Measurements from ENCODE around the gene IVL. TPM values are rescaled to one million over a fixed set of nuclear protein-coding genes. Genes with fewer than 3 reads are reported as not detected.

Gene IVL, protein sequence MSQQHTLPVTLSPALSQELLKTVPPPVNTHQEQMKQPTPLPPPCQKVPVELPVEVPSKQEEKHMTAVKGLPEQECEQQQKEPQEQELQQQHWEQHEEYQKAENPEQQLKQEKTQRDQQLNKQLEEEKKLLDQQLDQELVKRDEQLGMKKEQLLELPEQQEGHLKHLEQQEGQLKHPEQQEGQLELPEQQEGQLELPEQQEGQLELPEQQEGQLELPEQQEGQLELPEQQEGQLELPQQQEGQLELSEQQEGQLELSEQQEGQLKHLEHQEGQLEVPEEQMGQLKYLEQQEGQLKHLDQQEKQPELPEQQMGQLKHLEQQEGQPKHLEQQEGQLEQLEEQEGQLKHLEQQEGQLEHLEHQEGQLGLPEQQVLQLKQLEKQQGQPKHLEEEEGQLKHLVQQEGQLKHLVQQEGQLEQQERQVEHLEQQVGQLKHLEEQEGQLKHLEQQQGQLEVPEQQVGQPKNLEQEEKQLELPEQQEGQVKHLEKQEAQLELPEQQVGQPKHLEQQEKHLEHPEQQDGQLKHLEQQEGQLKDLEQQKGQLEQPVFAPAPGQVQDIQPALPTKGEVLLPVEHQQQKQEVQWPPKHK
- not detected for total RNA-seq

DNA sequence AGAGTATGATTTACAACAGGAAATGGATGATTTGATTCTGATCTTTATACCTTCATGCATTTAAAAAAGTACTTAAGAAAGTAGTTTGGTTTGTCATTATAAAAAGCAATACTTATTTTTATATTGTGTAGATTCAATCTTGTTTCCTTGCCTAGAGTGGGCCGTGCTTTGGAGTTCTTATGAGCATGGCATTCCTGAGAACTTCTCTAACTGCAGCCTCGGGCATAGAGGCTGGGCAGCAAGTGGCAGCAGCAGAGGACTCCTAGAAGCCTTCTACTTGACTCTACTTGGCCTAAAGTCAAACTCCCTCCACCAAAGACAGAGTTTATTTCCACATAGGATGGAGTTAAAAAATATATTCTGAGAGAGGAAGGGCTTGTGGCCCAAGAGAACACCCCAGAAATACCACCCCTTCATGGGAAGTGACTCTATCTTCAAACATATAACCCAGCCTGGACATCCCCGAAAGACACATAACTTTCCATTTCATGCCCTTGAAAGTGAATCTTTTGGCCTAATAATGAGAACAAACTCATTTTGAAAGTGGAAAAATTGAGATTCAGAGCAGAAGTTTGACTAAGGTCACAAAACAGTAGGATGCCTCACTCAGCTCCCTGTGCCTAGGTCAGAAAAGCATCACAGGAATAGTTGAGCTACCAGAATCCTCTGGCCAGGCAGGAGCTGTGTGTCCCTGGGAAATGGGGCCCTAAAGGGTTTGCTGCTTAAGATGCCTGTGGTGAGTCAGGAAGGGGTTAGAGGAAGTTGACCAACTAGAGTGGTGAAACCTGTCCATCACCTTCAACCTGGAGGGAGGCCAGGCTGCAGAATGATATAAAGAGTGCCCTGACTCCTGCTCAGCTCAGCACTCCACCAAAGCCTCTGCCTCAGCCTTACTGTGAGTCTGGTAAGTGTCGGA lies at the start of gene IVL:
IVL (plus strand) TSS at position 861 of the 916 bp plus-strand sequence. CDS start 1,252 bp downstream, outside the sequence.
- DNase-seq, result no peak
- Mint-ChIP-seq H3K9me3 (no peaks in the 10 kb centered on the region), H3K27ac (no peak within 1 kb of the TSS), H3K4me1 (no peaks in the 10 kb centered on the region), H3K4me3 (no peak within 1 kb of the TSS), H3K36me3 (ENCODE audit: low read depth) (no peaks in the 10 kb centered on the region), H3K27me3 (no peaks in the 10 kb centered on the region)
- ChIA-PET CTCF (no interaction called here), POLR2A (no interaction called here)

DNA sequence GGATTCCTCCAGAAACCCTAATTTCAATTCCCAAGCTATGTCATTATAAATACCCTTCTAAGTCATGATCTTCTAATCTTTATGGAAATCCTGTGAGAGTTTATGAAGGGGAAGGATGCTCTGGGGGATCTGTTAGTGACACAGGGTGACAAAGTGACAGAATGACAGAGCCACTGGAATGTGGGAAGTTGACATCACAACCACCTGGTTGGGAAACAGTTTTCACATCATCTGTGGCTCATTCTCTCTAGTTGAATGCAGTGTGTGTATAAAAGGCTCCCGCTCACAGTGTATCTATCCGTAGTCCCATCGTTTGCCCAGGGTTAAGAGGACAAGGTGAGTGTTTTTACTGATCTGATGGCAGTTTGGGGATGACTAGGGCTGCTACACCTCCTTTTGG lies 48.6 kb upstream of the IVL start, which contains the start of gene LCE7A:
LCE7A (plus strand) TSS at position 301 of the 400 bp plus-strand sequence. CDS start 702 bp downstream, outside the sequence.
- Mint-ChIP-seq H3K27ac (no peak within 1 kb of the TSS), H3K4me1 (no peaks in the 10 kb centered on the region), H3K9me3 (no peaks in the 10 kb centered on the region), H3K27me3 (peaks cover 7% of the 10 kb centered on the region), H3K36me3 (ENCODE audit: low read depth) (no peaks in the 10 kb centered on the region), H3K4me3 (no peak within 1 kb of the TSS)
- ChIA-PET CTCF (no interaction called here), POLR2A (no interaction called here)
- DNase-seq, result no peak

DNA sequence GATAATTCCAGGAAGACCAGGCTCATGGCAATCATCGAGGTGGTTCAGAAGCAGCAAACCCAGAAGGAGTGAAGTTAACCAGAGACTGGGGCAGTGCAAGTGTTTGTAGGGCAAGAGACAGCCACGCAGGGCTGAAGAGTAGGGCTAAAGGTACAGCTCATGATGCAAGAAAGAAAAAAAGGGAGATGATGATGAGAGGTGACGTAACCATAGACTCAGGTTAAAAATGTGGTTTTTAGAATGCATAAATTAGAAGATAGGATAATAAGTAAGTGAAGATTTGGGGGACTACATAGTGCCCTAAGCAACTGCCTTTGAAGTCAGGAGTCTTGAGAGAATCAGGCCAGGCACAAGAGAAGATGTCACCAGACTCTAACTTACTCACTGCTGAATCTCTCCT lies 48.2 kb upstream of the IVL start:
- Mint-ChIP-seq H3K4me1 (no peaks in the 10 kb centered on the region), H3K4me3 (no peak overlapping the region), H3K27me3 (peaks cover 7% of the 10 kb centered on the region), H3K27ac (no peak overlapping the region), H3K36me3 (ENCODE audit: low read depth) (no peaks in the 10 kb centered on the region), H3K9me3 (no peaks in the 10 kb centered on the region)
- POLR2A ChIA-PET, result no interaction called here
- no peak for DNase-seq
- CTCF ChIA-PET, result no interaction called here

DNA sequence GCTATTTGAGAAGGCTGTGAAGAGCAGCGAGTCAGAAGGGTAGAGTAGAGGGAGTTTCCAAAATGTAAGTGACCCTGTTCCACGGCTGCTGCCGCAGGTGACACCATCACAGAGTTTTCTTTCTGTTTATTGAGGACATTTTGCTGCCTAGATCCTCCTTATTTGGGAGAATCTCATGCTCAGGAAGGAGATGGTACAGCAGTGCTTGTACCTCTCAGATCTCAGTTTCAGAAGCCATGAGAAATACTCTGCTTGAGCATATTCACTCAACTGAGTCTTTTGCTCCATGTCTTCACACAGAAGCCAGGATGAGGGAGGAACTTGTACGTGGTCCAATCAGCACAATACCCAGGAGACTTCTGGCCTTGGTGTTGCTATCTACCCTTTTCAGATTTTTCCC lies 47.0 kb upstream of the IVL start:
- POLR2A ChIA-PET, result no interaction called here
- Mint-ChIP-seq H3K9me3 (no peaks in the 10 kb centered on the region), H3K27me3 (peaks cover 7% of the 10 kb centered on the region), H3K36me3 (ENCODE audit: low read depth) (no peaks in the 10 kb centered on the region), H3K27ac (no peak overlapping the region), H3K4me1 (no peaks in the 10 kb centered on the region), H3K4me3 (no peak overlapping the region)
- CTCF ChIA-PET, result no interaction called here
- no peak for DNase-seq

DNA sequence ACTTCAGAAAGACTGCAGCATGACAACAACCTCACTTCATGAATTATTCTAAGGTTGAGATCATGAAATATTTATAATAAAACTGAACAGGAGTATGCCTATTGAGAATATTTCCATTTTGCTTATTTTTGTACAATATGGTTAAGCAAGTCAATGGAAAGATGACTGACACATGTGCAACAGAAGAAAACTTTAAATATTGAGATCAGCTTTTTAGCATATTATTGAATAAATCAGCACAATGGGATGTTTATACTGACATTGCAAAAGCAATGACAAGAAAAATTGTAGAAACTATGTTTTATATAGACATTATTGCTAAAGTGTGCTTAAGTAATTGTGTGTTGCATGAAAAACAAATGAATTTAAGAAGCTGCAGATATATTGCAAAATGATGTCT lies 43.9 kb upstream of the IVL start:
- POLR2A ChIA-PET, result no interaction called here
- H3K27me3 Mint-ChIP-seq, result peaks cover 4% of the 10 kb centered on the region
- no peaks in the 10 kb centered on the region for H3K36me3 Mint-ChIP-seq (ENCODE audit: low read depth)
- CTCF ChIA-PET, result no interaction called here
- H3K4me1 Mint-ChIP-seq, result no peaks in the 10 kb centered on the region
- H3K4me3 Mint-ChIP-seq, result no peak overlapping the region
- DNase-seq, result no peak
- H3K9me3 Mint-ChIP-seq, result no peaks in the 10 kb centered on the region
- H3K27ac Mint-ChIP-seq, result no peak overlapping the region

DNA sequence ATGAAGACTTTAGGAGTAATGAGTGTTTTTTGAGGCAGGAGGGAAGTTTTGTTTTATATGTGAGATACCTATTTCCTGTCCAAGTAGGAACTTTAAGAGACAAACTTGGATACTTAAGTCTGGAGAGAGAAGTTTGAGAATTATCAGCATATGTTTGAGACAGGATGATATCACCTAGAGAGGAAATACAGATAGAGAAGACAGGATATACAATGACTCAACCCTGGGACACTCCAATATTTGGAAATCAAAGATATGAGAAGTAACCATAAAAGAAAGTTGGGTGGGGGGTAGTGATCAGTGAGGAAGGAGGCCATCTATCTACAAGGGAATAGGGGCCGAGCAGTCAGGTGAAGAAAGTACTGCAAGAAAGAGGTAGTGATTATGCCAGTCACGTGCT lies 42.0 kb upstream of the IVL start:
- H3K4me1 Mint-ChIP-seq, result no peaks in the 10 kb centered on the region
- CTCF ChIA-PET, result no interaction called here
- no peak overlapping the region for H3K4me3 Mint-ChIP-seq
- no peak for DNase-seq
- POLR2A ChIA-PET, result no interaction called here
- no peaks in the 10 kb centered on the region for H3K36me3 Mint-ChIP-seq (ENCODE audit: low read depth)
- H3K27me3 Mint-ChIP-seq, result peaks cover 4% of the 10 kb centered on the region
- H3K9me3 Mint-ChIP-seq, result no peaks in the 10 kb centered on the region
- H3K27ac Mint-ChIP-seq, result no peak overlapping the region

DNA sequence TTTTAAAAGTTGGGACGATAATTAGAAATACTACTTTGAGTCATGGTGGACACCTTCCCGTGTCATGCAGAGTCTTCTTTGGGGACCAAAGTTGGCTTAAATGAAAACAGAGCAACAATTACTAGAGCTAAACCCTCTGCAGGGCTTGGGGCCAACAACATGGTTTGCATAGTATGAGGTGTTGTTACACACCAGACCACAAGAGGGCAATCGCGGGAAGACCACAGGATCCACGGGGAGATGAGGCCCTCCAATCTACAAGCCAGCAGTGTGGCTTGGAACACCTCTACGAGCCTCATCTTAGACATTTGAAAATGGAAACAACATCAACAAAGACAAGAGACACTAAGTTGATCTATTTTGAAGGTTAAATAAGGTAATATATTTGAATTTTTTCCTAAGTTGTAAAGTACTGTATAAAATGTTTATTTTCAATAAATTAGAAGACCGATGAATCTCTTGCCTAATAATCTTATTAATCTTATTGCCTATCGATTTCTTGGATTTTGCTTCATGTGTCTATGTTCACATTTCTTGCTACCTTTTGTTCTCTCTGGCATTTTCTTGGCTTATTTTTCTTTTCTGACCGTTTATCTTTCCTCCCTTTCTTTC lies 38.4 kb upstream of the IVL start:
- H3K9me3 Mint-ChIP-seq, result no peaks in the 10 kb centered on the region
- H3K4me3 Mint-ChIP-seq, result no peak overlapping the region
- no peak overlapping the region for H3K27ac Mint-ChIP-seq
- POLR2A ChIA-PET, result no interaction called here
- peaks cover 6% of the 10 kb centered on the region for H3K27me3 Mint-ChIP-seq
- H3K36me3 Mint-ChIP-seq (ENCODE audit: low read depth), result no peaks in the 10 kb centered on the region
- no peaks in the 10 kb centered on the region for H3K4me1 Mint-ChIP-seq
- peak; percentile 69 for DNase-seq
- CTCF ChIA-PET, result no interaction called here

DNA sequence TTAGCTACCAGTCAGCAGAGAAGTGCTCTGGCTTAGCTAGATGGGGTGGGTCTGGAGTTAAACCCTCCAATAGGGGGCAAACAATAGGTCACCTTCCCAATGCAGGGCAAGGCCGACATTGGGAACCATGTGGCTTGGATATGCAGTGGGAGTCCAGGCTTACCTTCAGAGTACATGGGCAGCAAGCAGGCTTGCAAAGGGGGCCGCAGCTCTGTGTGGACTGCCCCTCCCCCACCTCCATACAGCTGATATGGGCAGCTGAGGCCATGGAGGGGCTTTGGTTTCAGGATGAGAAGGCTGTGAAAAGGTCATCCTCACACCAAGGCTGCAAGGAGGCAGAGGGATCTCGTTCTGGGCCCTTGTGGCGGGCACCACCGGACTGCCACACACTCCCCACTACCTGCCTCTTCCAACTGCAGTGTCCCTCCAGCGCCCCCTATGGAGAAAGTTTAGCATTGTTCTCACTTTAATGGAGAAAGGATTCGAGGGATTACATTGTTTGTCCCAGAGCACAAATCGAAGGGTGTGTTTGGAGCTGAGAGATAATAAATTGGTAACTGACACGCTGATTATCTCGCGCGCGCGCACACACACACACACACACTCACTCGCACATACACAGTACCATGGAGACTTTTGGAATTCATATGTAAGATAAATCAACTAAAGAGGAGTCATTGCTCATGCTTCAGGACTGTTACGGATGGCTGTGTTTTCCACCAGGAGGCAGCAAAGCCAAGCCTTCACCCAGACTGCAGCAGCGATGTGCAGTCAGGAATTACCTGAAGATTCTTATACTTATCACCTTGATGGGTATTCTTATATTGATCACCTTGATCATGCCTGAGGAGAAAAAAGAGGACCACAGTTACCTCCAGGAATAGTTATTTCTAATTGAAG lies 37.3 kb upstream of the IVL start:
- Mint-ChIP-seq H3K9me3 (no peaks in the 10 kb centered on the region), H3K36me3 (ENCODE audit: low read depth) (no peaks in the 10 kb centered on the region), H3K4me3 (no peak overlapping the region), H3K27ac (no peak overlapping the region), H3K27me3 (peaks cover 11% of the 10 kb centered on the region), H3K4me1 (no peaks in the 10 kb centered on the region)
- peak; percentile 15 for DNase-seq
- ChIA-PET POLR2A (no interaction called here), CTCF (no interaction called here)

DNA sequence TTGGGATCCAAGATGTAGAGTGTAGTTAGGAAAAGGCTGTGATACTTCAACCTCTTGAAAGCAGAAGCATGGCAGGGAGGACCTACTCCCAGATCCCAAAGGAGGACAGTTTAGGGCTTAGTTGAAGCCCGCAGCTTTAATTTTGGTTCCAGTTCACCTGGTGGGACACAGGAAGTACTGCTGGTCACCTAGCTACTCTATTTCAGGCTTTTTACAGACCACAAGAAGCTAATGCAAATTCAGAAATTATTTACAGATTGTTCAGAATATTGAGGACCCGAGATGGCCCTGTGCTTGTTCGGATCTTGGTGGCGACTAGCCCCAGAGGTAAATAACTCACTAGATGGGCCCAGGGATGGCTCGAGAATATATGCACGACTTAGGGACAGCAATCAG lies 36.6 kb upstream of the IVL start:
- no peak overlapping the region for H3K4me3 Mint-ChIP-seq
- CTCF ChIA-PET, result no interaction called here

DNA sequence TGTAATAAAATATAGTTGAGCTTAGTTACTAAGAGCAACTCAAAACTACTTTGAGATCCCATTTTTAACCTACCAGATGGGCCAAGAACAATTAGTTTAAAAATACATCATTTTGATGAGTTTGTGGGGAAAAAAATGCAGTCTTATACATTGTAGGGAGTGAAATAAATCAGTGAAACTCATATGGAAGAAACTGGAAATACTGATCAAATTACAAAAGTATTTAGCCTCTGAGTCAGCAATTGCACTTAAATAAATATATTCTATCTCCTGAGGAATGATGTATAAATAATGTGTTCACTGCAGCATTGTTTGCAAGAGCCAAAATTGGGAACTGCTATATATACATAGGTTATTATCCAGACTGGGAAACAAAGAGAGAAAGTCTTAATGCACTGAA lies 34.9 kb upstream of the IVL start:
- CTCF ChIA-PET, result no interaction called here
- peaks cover 11% of the 10 kb centered on the region for H3K27me3 Mint-ChIP-seq
- H3K9me3 Mint-ChIP-seq, result no peaks in the 10 kb centered on the region
- no peaks in the 10 kb centered on the region for H3K36me3 Mint-ChIP-seq (ENCODE audit: low read depth)
- H3K4me1 Mint-ChIP-seq, result no peaks in the 10 kb centered on the region
- DNase-seq, result no peak
- no peak overlapping the region for H3K4me3 Mint-ChIP-seq
- H3K27ac Mint-ChIP-seq, result no peak overlapping the region
- POLR2A ChIA-PET, result no interaction called here

More for the DNA sequence above, 36.6 kb upstream of the IVL start:
- DNase-seq, result no peak
- Mint-ChIP-seq H3K36me3 (ENCODE audit: low read depth) (no peaks in the 10 kb centered on the region), H3K9me3 (no peaks in the 10 kb centered on the region), H3K27ac (no peak overlapping the region), H3K4me1 (no peaks in the 10 kb centered on the region), H3K27me3 (peaks cover 11% of the 10 kb centered on the region)
- POLR2A ChIA-PET, result no interaction called here

DNA sequence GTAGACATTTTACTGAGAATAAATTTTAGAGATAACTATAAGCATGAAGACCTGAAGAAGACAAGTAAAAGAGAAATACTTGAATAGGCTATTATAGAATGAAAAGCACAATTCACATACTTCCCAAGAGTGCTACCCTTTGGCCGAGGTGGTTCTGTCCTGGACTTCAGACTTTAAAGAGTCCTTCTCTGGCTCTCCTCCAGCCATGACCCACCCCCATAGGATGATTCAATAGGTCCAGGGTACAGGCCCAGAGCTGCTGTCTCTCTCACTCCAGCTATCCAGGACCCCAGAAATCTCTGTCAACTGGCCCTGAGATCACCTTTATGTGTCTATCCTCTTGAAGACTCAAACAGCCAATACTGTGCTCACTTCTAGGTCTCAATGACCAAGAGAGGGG lies 31.5 kb upstream of the IVL start:
- Mint-ChIP-seq H3K27ac (no peak overlapping the region), H3K27me3 (peaks cover 11% of the 10 kb centered on the region), H3K4me1 (peaks cover 3% of the 10 kb centered on the region), H3K9me3 (no peaks in the 10 kb centered on the region), H3K4me3 (no peak overlapping the region), H3K36me3 (ENCODE audit: low read depth) (no peaks in the 10 kb centered on the region)
- ChIA-PET CTCF (no interaction called here), POLR2A (no interaction called here)
- DNase-seq, result no peak

DNA sequence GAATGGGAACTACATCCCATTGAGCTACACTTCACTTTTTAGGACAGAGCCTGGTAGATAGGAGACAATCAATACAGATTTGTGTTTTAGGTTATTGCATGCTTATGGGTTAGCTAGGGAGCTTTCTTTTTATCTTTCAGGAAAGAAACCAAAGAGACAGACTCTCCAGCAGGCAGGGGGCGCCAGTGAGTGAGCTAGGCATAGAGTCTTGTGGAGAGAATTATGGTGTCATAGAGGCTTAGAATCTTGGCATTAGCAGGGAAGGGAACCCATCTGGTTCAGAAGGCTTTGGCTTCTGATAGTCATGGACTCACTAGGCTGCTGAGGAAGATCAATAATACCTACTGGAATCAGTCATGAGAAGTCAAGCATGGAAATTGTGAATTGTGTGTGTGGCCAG lies 30.3 kb upstream of the IVL start, which contains the start of gene SMCP:
SMCP (plus strand) TSS at position 281 of the 400 bp plus-strand sequence. CDS start 6,101 bp downstream, outside the sequence.
- no peaks in the 10 kb centered on the region for H3K9me3 Mint-ChIP-seq
- no peak within 1 kb of the TSS for H3K27ac Mint-ChIP-seq
- peak; percentile 10 for DNase-seq
- H3K27me3 Mint-ChIP-seq, result peaks cover 11% of the 10 kb centered on the region
- no peaks in the 10 kb centered on the region for H3K36me3 Mint-ChIP-seq (ENCODE audit: low read depth)
- H3K4me1 Mint-ChIP-seq, result peaks cover 3% of the 10 kb centered on the region
- no peak within 1 kb of the TSS for H3K4me3 Mint-ChIP-seq
- ChIA-PET CTCF (interaction anchor here (0.5 to 1.1 kb wide), 2 partner anchors 32 to 107 kb away, joined by 3 to 4 read pairs; no protein-coding TSS in a partner anchor), POLR2A (no interaction called here)

All from activated CD4-positive, alpha-beta T cell treated with anti-CD3 and anti-CD28 coated beads, Interleukin-2, amount 10 ng/mL, durations not matched to agents 7 days and 5 days (primary cell).